HepG2 (cell line): ENCODE measurements around the gene ACVR1B. TPM values are rescaled to one million over a fixed set of nuclear protein-coding genes. Genes with fewer than 3 reads are reported as not detected.

Experiments used
- ATAC-seq: fragments of 200-7000 bp; cut with Tn5 transposase; 3 replicates; pipeline ENCODE4 v1.9.1; 2020; ENCODE audit warnings: mild to moderate bottlenecking, moderate library complexity
- BruUV-seq: library from RNA; stranded (reverse); fragments of 400-500 nt; replicated peaks from 2 replicates; lab custom pipeline; 2021; lab: Mats Ljungman, UMichigan
- CTCF ChIA-PET: fragments of 300-600 bp; formaldehyde crosslinking; extraction: SDS; loops from one replicate; lab custom pipeline; 2021; ENCODE audit warnings: low total read pairs, inconsistent platforms, low intra/inter-chr PET ratio; lab: Yijun Ruan, JAX
- POLR2A ChIA-PET: fragments of 350-600 bp; sonication (Branson Sonifier 250); formaldehyde crosslinking; loops from one replicate; lab custom pipeline; 2020; ENCODE audit warnings: antibody characterized with exemption, inconsistent platforms; lab: Yijun Ruan, JAX
- DNase-seq: peaks from one replicate; pipeline ENCODE4 v3.0.0-alpha.2; 2015; ENCODE audit warnings: low spot score
- FAIRE-seq: peaks from 3 replicates; lab custom pipeline; 2011; peaks lifted over from hg19 to GRCh38; lab: Jason Lieb, UNC
- H2AFZ ChIP-seq: one replicate; pipeline ENCODE4 v1.6.1; 2011; ENCODE audit warnings: low read length, inconsistent platforms
- H3K27ac ChIP-seq: fragments of 300-600 bp; 3 replicates; pipeline ENCODE4 v1.8.0; 2011; ENCODE audit warnings: mixed run types, mild to moderate bottlenecking, mixed read lengths, low read length, inconsistent platforms; ENCODE audit not compliant: insufficient read depth; ENCODE audit errors: extremely low read length
- H3K27me3 ChIP-seq, 2 experiments: fragments of 200-600 bp in 1 of 2; 2 replicates in 1 of 2; 3 replicates in 1 of 2; pipeline versions ENCODE4 v1.6.0 to v1.8.0; 2011; ENCODE audit warnings: low read length in 2 of 2, mild to moderate bottlenecking in 2 of 2, moderate library complexity in 2 of 2, inconsistent platforms in 1 of 2; ENCODE audit not compliant: insufficient read depth in 2 of 2, control insufficient read depth in 1 of 2
- H3K36me3 ChIP-seq, 2 experiments: fragments of 200-600 bp in 1 of 2; replicated peaks in 1 of 2; 2 replicates in 1 of 2; 3 replicates in 1 of 2; pipeline versions ENCODE4 v1.5.1 to v1.8.0; 2011; ENCODE audit warnings: low read length in 2 of 2, inconsistent platforms in 1 of 2; ENCODE audit not compliant: insufficient read depth in 2 of 2, control insufficient read depth in 1 of 2
- H3K4me1 ChIP-seq: 2 replicates; pipeline ENCODE4 v1.5.1; 2012; ENCODE audit warnings: low read length, inconsistent platforms; ENCODE audit not compliant: insufficient read depth
- H3K4me2 ChIP-seq: 2 replicates; pipeline ENCODE4 v1.6.0; 2011; ENCODE audit warnings: low read depth, low read length, inconsistent platforms
- H3K4me3 ChIP-seq, 3 experiments: fragments of 200-600 bp in 1 of 3; sonication (generic), shearing (Covaris generic) in 1 of 3; replicated peaks in 1 of 3; 2 replicates each; pipeline ENCODE4 v1.5.1; 2011 to 2016; ENCODE audit warnings: low read length in 3 of 3, inconsistent platforms in 2 of 3, low read depth in 2 of 3, mild to moderate bottlenecking in 2 of 3, control low read depth in 1 of 3, mixed read lengths in 1 of 3; ENCODE audit not compliant: insufficient read depth in 1 of 3
- H3K79me2 ChIP-seq: one replicate; pipeline ENCODE4 v1.6.1; 2011; ENCODE audit warnings: low read length, inconsistent platforms; ENCODE audit not compliant: insufficient read depth
- H3K9ac ChIP-seq: 2 replicates; pipeline ENCODE4 v1.6.0; 2011; ENCODE audit warnings: mild to moderate bottlenecking, low read depth, low read length, inconsistent platforms; ENCODE audit not compliant: insufficient read depth
- H3K9me3 ChIP-seq: 2 replicates; pipeline ENCODE4 v1.5.1; 2012; ENCODE audit warnings: mild to moderate bottlenecking, low read length
- H4K20me1 ChIP-seq: 2 replicates; pipeline ENCODE4 v1.6.0; 2011; ENCODE audit warnings: inconsistent platforms, mild to moderate bottlenecking, low read length, moderate library complexity; ENCODE audit not compliant: insufficient read depth
- CAMTA2 ChIP-seq: sonication (generic); formaldehyde crosslinking; IDR thresholded peaks from 2 replicates; pipeline ENCODE4 v1.4.0; 2020; ENCODE audit warnings: mild to moderate bottlenecking, missing genetic modification reagents, borderline replicate concordance
- CBX1 ChIP-seq: IDR thresholded peaks from one replicate; pipeline ENCODE4 v1.6.1; 2016; ENCODE audit warnings: antibody characterized with exemption, low read depth
- CREB1 ChIP-seq, 2 experiments: fragments of 450-650 bp in 1 of 2; IDR thresholded peaks; 2 replicates each; pipeline ENCODE4 v1.6.1; 2016 to 2017; ENCODE audit warnings: control low read depth in 1 of 2, mild to moderate bottlenecking in 1 of 2, missing compliant biosample characterization in 1 of 2, missing genetic modification characterization in 1 of 2
- HNRNPH1 ChIP-seq: fragments of 200-400 bp; formaldehyde crosslinking; optimal IDR thresholded peaks from 2 replicates; pipeline ENCODE3; 2017; ENCODE audit warnings: mild to moderate bottlenecking, low read depth, low read length
- HNRNPL ChIP-seq: fragments of 200-400 bp; formaldehyde crosslinking; IDR thresholded peaks from 2 replicates; pipeline ENCODE4 v1.6.1; 2017; ENCODE audit warnings: mild to moderate bottlenecking, low read depth, low read length
- MBNL3 ChIP-seq: fragments of 250-450 bp; sonication (Bioruptor Pico); conservative IDR thresholded peaks from 2 replicates; pipeline ENCODE4 v1.8.0; 2022; ENCODE audit warnings: mild to moderate bottlenecking, inconsistent platforms
- PHB2 ChIP-seq: fragments of 450-650 bp; IDR thresholded peaks from 2 replicates; pipeline ENCODE4 v1.6.1; 2018; ENCODE audit not compliant: partially characterized antibody
- SPEN ChIP-seq: sonication (generic); formaldehyde crosslinking; IDR thresholded peaks from 2 replicates; pipeline ENCODE4 v1.5.1; 2020; ENCODE audit warnings: low read depth, mild to moderate bottlenecking, missing genetic modification reagents
- TARDBP ChIP-seq: sonication (generic); formaldehyde crosslinking; IDR thresholded peaks from 2 replicates; pipeline ENCODE4 v1.8.0; 2022; ENCODE audit warnings: mild to moderate bottlenecking, missing genetic modification reagents
- TCF7L2 ChIP-seq: IDR thresholded peaks from 2 replicates; pipeline ENCODE4 v1.6.1; 2011; ENCODE audit warnings: mild to moderate bottlenecking, low read depth, low read length, moderate library complexity
- WIZ ChIP-seq: sonication (generic); formaldehyde crosslinking; IDR thresholded peaks from 2 replicates; pipeline ENCODE4 v1.5.1; 2020; ENCODE audit warnings: mild to moderate bottlenecking, missing genetic modification reagents
- ZNF10 ChIP-seq: sonication (generic); formaldehyde crosslinking; IDR thresholded peaks from 2 replicates; pipeline ENCODE4 v1.4.0; 2020; ENCODE audit warnings: mild to moderate bottlenecking, low read depth, missing genetic modification reagents, borderline replicate concordance
- ZNF143 ChIP-seq: sonication (generic); formaldehyde crosslinking; IDR thresholded peaks from 2 replicates; pipeline ENCODE4 v1.4.0; 2020; ENCODE audit warnings: missing genetic modification reagents
- ZNF235 ChIP-seq: sonication (generic); formaldehyde crosslinking; IDR thresholded peaks from 2 replicates; pipeline ENCODE4 v1.8.1; 2023; ENCODE audit warnings: mild to moderate bottlenecking, missing genetic modification reagents, borderline replicate concordance
- ZNF577 ChIP-seq: sonication (generic); formaldehyde crosslinking; IDR thresholded peaks from 2 replicates; pipeline ENCODE4 v1.4.0; 2020; ENCODE audit warnings: mild to moderate bottlenecking, low read depth, missing genetic modification reagents, borderline replicate concordance
- ZNF720 ChIP-seq: sonication (generic); formaldehyde crosslinking; IDR thresholded peaks from 2 replicates; pipeline ENCODE4 v1.4.0; 2020; ENCODE audit warnings: missing genetic modification reagents
- WGBS: methylation state at CpG from one replicate; pipeline ENCODE4 v1.1.6; 2017; ENCODE audit warnings: low lambda C conversion rate; 5-methylcytosine and 5-hydroxymethylcytosine counted together
- in situ Hi-C: cut with HindIII; loops from 2 replicates; pipeline ENCODE4 v1.10.0; 2017; ENCODE audit warnings: low pct_unique_long_range_greater_than_20kb; ENCODE audit not compliant: extremely low pct_ligation_motif_present
- intact Hi-C: fragments of 100-400 bp; cut with micrococcal nuclease; formaldehyde crosslinking; loops from one replicate; pipeline ENCODE4 v1.10.0; 2022; ENCODE audit not compliant: unreplicated experiment
- polyA plus RNA-seq, 8 experiments: library from polyadenylated mRNA; depleted of rRNA in 3 of 8; stranded (reverse) in 7 of 8; unstranded in 1 of 8; fragments of >200 nt; fragmentation: Illumina TruSeq in 4 of 8; extraction: Trizol in 4 of 8; gene quantifications; 2 replicates each; pipeline versions ENCODE4 v1.2.1 to v1.2.3, GENCODE V29; 2011 to 2016; ENCODE audit warnings: low read depth in 4 of 8, missing spikeins in 1 of 8, mixed read lengths in 1 of 8; ENCODE audit not compliant: insufficient read depth in 1 of 8
- total RNA-seq, 5 experiments: library from RNA; depleted of rRNA; stranded (reverse); fragments of >200 nt; fragmentation: Illumina TruSeq; extraction: Trizol; gene quantifications; 2 replicates each; pipeline ENCODE4 v1.2.3, GENCODE V29; 2016; ENCODE audit warnings: low read depth in 1 of 5
- TF ChIP-seq, protein P1 (sequence below): IDR thresholded peaks from 2 replicates; pipeline ENCODE4 v1.6.1; 2016; ENCODE audit warnings: mild to moderate bottlenecking, missing biosample characterization, missing genetic modification reagents
- TF ChIP-seq, protein P2 (sequence below): sonication (generic); formaldehyde crosslinking; IDR thresholded peaks from 2 replicates; pipeline ENCODE4 v1.4.0; 2020; ENCODE audit warnings: missing genetic modification reagents
- TF ChIP-seq, protein P3 (sequence below): sonication (generic); formaldehyde crosslinking; IDR thresholded peaks from 2 replicates; pipeline ENCODE4 v1.8.0; 2022; ENCODE audit warnings: missing genetic modification reagents, mild to moderate bottlenecking, inconsistent platforms, borderline replicate concordance
- TF ChIP-seq, protein P4 (sequence below): sonication (generic); formaldehyde crosslinking; IDR thresholded peaks from 2 replicates; pipeline ENCODE4 v1.9.0; 2022; ENCODE audit warnings: low read depth, missing genetic modification reagents

Gene ACVR1B
- total and polyA plus RNA-seq, 2 of the 13 experiments (the other 11 are each of a cell fraction or from before 2014, with no cell fraction given): 8.9 to 12.1 TPM

GRCh38 chr12:51921017-51921725 is 30.3 kb upstream of the ACVR1B start:
- no peak overlapping the region for H3K4me3 ChIP-seq
- in situ Hi-C loops: no loop called here
- H2AFZ ChIP-seq: no peak overlapping the region
- POLR2A ChIA-PET: no interaction called here
- no TSS peak for BruUV-seq
- 7% methylated on average over 2 of the region's 7 CpGs for WGBS
- no peak overlapping the region for H3K27ac ChIP-seq
- no peaks in the 10 kb centered on the region for H3K36me3 ChIP-seq
- FAIRE-seq (no peak), ATAC-seq (no peak), DNase-seq (no peak)
- H3K9me3 ChIP-seq: no peaks in the 10 kb centered on the region
- H3K79me2 ChIP-seq: no peaks in the 10 kb centered on the region
- H3K27me3 ChIP-seq: peaks cover 1 to 23% of the 10 kb centered on the region in 2 experiments; a peak in 4 of 5 replicates
- no peaks in the 10 kb centered on the region for H4K20me1 ChIP-seq
- H3K4me1 ChIP-seq: peaks cover 42% of the 10 kb centered on the region
- intact Hi-C loops: no loop called here
- H3K9ac ChIP-seq: no peak overlapping the region
- CTCF ChIA-PET: no interaction called here
- peak overlapping the region; percentile 4; the same call in 1 of the 2 replicates for H3K4me2 ChIP-seq
- TF ChIP-seq TCF7L2 (no peak), SPEN (no peak), ZNF143 (CRISPR knock-in tag) (no peak), ZNF720 (CRISPR knock-in tag) (no peak), HNRNPH1 (no peak), WIZ (CRISPR knock-in tag) (no peak), CREB1 (IDR thresholded peaks at IDR 0.05) (no peak), CREB1 (CRISPR knock-in tag; IDR thresholded peaks at IDR 0.05) (no peak), TARDBP (CRISPR knock-in tag) (no peak), PHB2 (no peak), ZNF577 (no peak), ZNF235 (no peak), CBX1 (no peak), ZNF10 (CRISPR knock-in tag) (no peak), CAMTA2 (CRISPR knock-in tag) (no peak), MBNL3 (CRISPR knock-in tag) (no peak), HNRNPL (peak; percentile 82; the same call in 1 of the 2 replicates)
- TF ChIP-seq, protein P1, sequence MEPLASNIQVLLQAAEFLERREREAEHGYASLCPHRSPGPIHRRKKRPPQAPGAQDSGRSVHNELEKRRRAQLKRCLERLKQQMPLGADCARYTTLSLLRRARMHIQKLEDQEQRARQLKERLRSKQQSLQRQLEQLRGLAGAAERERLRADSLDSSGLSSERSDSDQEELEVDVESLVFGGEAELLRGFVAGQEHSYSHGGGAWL (CRISPR knock-in tag): no peak
- TF ChIP-seq, protein P2, sequence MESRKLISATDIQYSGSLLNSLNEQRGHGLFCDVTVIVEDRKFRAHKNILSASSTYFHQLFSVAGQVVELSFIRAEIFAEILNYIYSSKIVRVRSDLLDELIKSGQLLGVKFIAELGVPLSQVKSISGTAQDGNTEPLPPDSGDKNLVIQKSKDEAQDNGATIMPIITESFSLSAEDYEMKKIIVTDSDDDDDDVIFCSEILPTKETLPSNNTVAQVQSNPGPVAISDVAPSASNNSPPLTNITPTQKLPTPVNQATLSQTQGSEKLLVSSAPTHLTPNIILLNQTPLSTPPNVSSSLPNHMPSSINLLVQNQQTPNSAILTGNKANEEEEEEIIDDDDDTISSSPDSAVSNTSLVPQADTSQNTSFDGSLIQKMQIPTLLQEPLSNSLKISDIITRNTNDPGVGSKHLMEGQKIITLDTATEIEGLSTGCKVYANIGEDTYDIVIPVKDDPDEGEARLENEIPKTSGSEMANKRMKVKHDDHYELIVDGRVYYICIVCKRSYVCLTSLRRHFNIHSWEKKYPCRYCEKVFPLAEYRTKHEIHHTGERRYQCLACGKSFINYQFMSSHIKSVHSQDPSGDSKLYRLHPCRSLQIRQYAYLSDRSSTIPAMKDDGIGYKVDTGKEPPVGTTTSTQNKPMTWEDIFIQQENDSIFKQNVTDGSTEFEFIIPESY (CRISPR knock-in tag): no peak
- TF ChIP-seq, protein P3, sequence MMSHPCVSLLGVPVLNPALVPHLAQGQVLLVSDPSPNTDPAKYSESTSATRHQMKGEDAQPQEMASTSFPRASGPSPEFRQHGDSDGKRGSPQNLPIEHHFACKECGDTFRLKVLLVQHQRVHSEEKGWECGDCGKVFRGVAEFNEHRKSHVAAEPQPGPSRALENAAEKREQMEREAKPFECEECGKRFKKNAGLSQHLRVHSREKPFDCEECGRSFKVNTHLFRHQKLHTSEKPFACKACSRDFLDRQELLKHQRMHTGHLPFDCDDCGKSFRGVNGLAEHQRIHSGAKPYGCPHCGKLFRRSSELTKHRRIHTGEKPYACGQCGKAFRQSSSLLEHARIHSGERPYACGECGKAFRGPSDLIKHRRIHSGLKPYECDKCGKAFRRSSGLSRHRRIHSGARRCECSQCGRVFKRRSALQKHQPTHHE (CRISPR knock-in tag): no peak
- TF ChIP-seq, protein P4, sequence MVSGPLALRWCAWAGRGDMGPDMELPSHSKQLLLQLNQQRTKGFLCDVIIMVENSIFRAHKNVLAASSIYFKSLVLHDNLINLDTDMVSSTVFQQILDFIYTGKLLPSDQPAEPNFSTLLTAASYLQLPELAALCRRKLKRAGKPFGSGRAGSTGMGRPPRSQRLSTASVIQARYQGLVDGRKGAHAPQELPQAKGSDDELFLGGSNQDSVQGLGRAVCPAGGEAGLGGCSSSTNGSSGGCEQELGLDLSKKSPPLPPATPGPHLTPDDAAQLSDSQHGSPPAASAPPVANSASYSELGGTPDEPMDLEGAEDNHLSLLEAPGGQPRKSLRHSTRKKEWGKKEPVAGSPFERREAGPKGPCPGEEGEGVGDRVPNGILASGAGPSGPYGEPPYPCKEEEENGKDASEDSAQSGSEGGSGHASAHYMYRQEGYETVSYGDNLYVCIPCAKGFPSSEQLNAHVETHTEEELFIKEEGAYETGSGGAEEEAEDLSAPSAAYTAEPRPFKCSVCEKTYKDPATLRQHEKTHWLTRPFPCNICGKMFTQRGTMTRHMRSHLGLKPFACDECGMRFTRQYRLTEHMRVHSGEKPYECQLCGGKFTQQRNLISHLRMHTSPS: 0 out of 2 replicates have a peak, but pooled peaks have one; percentile 21
